Activated T-helper 2 cell treated with anti-CD3 and anti-CD28 coated beads, Interferon-gamma antibody, Interleukin-2, Interleukin-4, amounts not matched to agents 10 μg/mL and 5 μg/mL and 100 μg/mL, durations not matched to agents 14 hours and 24 hours and 36 hours (primary cell): ENCODE results near the gene RPUSD1. TPM values are rescaled to one million over a fixed set of nuclear protein-coding genes. Genes with fewer than 3 reads are reported as not detected.

Experiments
- DNase-seq: peaks from one replicate; pipeline ENCODE4 v3.0.0; 2021; ENCODE audit warnings: low spot score
- H3K27ac Mint-ChIP-seq: one replicate; pipeline ENCODE4 v1.8.0; 2021; ENCODE audit warnings: mixed read lengths
- H3K27me3 Mint-ChIP-seq: one replicate; pipeline ENCODE4 v1.8.0; 2021; ENCODE audit warnings: low read depth, mixed read lengths
- H3K36me3 Mint-ChIP-seq: one replicate; pipeline ENCODE4 v1.8.0; 2021; ENCODE audit warnings: low read depth, mixed read lengths
- H3K4me1 Mint-ChIP-seq: one replicate; pipeline ENCODE4 v1.8.0; 2021; ENCODE audit warnings: low read depth, mixed read lengths
- H3K4me3 Mint-ChIP-seq: one replicate; pipeline ENCODE4 v1.8.0; 2021; ENCODE audit warnings: low read depth, mild to moderate bottlenecking, moderate library complexity, mixed read lengths
- H3K9me3 Mint-ChIP-seq: one replicate; pipeline ENCODE4 v1.8.0; 2021; ENCODE audit warnings: mixed read lengths
- intact Hi-C: fragments of 100-400 bp; cut with micrococcal nuclease; formaldehyde crosslinking; loops from one replicate; pipeline ENCODE4 v1.15.1; 2023
- total RNA-seq: library from RNA; stranded (reverse); gene quantifications from 2 replicates; pipeline ENCODE4 v1.2.3, GENCODE V29; 2022

Gene RPUSD1
- total RNA-seq, 1 donor from 2014 or later: 35.3 TPM

DNA sequence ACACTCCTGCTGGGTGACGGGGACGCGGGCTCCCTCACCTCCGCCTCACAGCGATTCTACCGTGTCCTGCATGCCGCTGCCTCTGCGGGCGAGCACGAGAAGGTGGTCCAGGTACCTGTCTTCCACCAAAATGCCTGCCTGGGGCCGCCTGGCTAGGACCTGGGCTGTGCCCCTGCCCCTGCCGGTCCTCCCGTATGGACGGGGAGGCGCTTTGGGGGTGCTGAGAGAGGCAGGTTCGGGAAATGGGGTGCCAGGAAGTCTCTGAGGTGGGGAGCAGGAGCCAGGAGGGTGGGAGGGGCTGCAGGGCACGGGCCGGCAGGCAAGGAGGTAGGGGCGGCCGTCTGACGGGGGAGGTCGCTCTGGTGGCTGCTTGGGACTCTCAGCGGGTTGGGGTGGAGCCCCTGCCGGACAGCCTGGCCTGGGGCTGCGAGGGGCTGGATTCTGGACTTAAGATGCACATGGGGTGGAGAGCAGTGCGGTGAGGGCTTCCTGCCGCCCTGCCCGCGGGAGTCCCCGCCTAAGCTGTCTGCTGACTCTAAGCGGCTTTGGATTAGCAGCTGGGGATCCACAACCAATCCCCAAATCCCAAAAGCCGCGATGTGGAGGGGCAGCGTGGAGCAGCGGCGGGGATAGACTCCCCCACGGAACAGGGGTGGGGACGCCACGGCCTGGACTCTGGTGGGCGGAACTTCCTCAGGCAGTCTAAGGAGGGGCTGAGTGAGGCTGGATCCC lies 6.1 kb upstream of the RPUSD1 start:
- no peak for DNase-seq
- Mint-ChIP-seq H3K4me1 (peaks cover 3% of the 10 kb centered on the region), H3K9me3 (no peaks in the 10 kb centered on the region), H3K4me3 (no peak overlapping the region), H3K27ac (no peak overlapping the region), H3K27me3 (no peaks in the 10 kb centered on the region), H3K36me3 (peaks cover 25% of the 10 kb centered on the region)
- intact Hi-C loops: no loop called here

DNA sequence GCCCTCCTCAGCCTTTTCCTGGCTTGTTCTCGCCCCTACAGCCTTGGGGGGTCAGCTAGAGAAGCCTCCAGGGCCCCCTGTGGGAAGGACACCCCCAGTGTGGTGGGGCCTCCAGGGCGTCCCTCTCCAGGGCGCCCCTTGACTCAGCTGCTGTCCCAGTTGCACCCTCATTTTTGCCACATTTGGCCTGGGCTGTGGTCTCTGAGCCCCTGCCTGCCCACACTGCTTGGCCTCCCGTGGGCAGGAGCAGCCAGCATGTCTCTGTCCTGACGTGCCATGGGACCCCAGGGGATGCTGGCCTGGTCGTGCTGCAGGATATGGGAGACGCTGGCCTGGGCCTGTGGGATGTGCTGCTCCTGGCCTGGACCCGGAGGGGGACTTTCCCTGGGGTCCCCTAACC lies 5.2 kb upstream of the RPUSD1 start:
- peaks cover 3% of the 10 kb centered on the region for H3K4me1 Mint-ChIP-seq

DNA sequence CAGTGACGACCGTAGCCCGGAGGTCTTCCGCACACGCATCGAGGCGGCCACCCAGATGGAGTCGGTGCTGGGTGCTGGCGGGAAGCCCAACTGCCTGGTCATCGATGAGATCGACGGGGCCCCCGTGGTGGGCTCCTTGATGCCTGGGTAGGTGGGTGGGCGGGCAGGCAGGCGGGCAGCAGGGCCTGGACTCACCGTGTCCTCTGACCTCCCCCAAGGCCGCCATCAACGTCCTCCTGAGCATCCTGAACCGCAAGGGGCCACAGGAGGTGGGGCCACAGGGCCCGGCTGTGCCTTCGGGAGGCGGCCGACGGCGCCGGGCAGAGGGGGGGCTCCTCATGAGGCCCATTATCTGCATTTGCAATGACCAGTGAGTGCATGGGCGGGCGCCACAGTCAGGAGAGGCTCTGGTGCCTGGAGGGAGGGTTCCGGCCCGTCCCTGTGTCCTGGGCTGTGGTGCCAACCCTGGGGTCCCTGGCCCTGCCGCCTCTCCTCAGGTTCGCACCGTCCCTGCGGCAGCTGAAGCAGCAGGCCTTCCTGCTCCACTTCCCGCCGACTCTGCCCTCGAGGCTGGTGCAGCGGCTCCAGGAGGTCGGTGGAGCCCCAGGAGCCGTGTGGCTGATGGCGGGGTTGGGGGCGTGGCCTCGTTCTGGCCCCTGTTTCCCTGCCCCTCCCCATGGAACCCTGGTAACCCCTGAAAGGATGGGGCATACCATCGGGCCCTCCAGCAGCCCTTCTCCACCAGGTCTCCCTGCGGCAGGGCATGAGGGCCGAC lies 4.2 kb upstream of the RPUSD1 start:
- peaks cover 17% of the 10 kb centered on the region for H3K36me3 Mint-ChIP-seq
- DNase-seq: no peak
- peaks cover 3% of the 10 kb centered on the region for H3K4me1 Mint-ChIP-seq
- intact Hi-C loops: no loop called here
- H3K27ac Mint-ChIP-seq: no peak overlapping the region
- no peaks in the 10 kb centered on the region for H3K27me3 Mint-ChIP-seq
- no peak overlapping the region for H3K4me3 Mint-ChIP-seq
- H3K9me3 Mint-ChIP-seq: no peaks in the 10 kb centered on the region

More for the DNA sequence above, 5.2 kb upstream of the RPUSD1 start:
- peaks cover 22% of the 10 kb centered on the region for H3K36me3 Mint-ChIP-seq
- no peak for DNase-seq
- H3K27me3 Mint-ChIP-seq: no peaks in the 10 kb centered on the region
- intact Hi-C loops: no loop called here
- H3K4me3 Mint-ChIP-seq: no peak overlapping the region
- H3K27ac Mint-ChIP-seq: no peak overlapping the region
- H3K9me3 Mint-ChIP-seq: no peaks in the 10 kb centered on the region

DNA sequence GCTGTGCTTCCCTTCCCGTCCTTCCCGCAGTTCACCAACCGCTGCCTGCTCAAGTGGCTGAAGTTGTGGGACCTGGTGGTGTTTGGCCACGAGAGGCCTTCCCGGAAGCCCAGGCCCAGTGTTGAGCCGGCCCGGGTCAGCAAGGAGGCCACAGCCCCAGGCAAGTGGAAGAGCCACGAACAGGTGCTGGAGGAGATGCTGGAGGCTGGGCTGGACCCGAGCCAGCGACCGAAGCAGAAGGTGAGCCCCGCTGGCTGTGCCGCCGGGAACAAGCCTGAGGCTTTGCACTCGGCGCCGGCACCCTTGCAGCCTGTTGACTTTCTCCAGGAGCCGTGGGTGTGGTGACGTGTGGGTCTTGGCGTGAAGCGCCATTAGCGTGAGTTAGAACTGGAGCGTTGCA lies 3.0 kb upstream of the RPUSD1 start:
- Mint-ChIP-seq H3K9me3 (no peaks in the 10 kb centered on the region), H3K27me3 (no peaks in the 10 kb centered on the region), H3K4me1 (peaks cover 5% of the 10 kb centered on the region), H3K27ac (no peak overlapping the region), H3K4me3 (no peak overlapping the region), H3K36me3 (peaks cover 20% of the 10 kb centered on the region)
- intact Hi-C loops: no loop called here
- DNase-seq: no peak

DNA sequence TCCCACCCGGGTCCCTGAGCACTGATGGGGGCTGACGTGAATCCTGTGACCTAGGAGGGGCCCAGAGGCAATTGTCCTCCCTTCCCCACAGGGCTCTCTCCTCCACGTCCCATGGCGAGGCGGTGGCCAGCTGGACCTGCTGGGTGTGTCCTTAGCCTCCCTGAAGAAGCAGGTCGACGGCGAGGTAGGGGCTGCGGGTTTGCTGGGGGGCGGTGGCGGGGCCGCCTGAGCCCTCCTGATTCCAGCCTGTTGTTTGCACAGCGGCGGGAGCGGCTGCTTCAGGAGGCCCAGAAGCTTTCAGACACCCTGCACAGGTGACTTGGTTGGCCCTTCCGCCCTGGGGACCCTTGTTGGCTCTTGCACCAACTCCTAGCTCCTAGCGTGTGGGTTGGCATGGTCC lies 1.9 kb upstream of the RPUSD1 start:
- H3K27me3 Mint-ChIP-seq: no peaks in the 10 kb centered on the region
- H3K9me3 Mint-ChIP-seq: no peaks in the 10 kb centered on the region
- intact Hi-C loops: no loop called here
- peaks cover 18% of the 10 kb centered on the region for H3K36me3 Mint-ChIP-seq
- peak overlapping the region; percentile 75 for H3K4me3 Mint-ChIP-seq
- no peak for DNase-seq
- no peak overlapping the region for H3K27ac Mint-ChIP-seq
- H3K4me1 Mint-ChIP-seq: peaks cover 5% of the 10 kb centered on the region

DNA sequence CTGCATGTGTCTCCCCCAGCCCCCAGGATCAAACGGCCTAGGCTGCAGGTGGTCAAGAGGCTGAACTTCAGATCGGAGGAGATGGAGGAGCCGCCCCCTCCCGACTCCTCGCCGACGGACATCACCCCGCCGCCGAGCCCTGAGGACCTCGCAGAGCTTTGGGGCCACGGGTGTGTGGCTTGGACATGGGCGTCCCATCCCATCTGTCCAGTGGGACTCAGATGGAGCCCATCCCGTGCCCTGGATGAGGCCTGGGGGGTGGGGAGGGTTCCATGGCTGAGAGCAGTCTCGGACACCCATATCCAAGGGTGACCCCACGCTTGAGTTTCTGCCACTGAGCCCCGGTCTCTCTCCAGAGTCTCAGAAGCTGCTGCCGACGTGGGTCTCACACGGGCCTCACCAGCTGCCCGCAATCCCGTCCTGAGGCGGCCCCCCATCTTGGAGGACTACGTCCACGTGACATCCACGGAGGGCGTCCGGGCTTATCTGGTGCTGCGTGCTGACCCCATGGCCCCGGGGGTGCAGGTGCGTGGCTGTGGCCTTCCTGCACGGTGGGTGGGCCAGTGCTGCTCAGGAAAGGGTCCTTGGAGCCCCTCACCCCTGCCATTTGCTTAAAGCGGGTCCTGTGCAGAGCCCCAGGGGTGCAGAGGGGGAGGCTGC lies 1.1 kb upstream of the RPUSD1 start:
- Mint-ChIP-seq H3K4me1 (peaks cover 5% of the 10 kb centered on the region), H3K27me3 (no peaks in the 10 kb centered on the region), H3K9me3 (no peaks in the 10 kb centered on the region), H3K27ac (no peak overlapping the region), H3K36me3 (peaks cover 23% of the 10 kb centered on the region), H3K4me3 (peak overlapping the region; percentile 56)
- DNase-seq: no peak
- intact Hi-C loops: loop anchor here (5.0 kb wide), 1 partner anchor 47 kb away; the partner anchor contains the start of gene CIAO3

DNA sequence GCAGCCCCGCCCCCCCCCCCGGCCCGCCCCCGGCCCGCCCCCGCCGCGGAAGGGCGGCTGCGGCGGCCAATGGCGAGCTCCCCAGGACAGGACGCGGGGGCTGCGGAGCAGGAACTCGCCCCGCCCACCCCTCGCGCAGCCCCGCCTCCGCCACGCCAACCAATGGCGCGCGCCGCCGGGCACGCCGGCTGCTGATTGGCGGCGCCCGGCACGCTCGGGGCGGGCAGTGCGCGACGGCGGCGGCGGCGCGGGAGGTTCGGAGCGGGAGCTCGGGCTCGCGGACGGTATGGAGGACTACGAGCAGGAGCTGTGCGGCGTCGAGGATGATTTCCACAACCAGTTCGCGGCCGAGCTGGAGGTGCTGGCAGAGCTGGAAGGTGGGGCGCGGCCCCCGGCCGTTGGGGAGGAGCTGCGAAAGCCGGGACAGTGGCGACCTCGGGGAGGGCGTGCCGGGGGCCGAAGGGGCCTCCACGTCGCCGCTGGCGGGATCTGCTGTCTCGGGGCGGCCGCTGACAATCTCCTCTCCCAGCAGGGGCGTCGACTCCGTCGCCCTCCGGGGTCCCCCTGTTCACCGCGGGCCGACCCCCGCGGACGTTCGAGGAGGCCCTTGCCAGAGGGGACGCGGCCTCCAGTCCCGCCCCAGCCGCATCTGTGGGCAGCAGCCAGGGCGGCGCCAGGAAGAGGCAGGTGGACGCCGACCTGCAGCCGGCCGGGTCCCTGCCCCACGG lies 382 bp upstream of the RPUSD1 start, which contains the start of gene CHTF18:
Gene CHTF18 (plus strand): TSS at position 222 of the 728 bp plus-strand sequence. CDS start 65 bp downstream, at position 287.
- Mint-ChIP-seq H3K36me3 (peaks cover 23% of the 10 kb centered on the region), H3K27me3 (no peaks in the 10 kb centered on the region), H3K4me3 (peak within 1 kb of the TSS; percentile 86), H3K9me3 (no peaks in the 10 kb centered on the region), H3K27ac (peak within 1 kb of the TSS; percentile 68), H3K4me1 (peaks cover 5% of the 10 kb centered on the region)
- intact Hi-C loops: loop anchor here (5.0 kb wide), 1 partner anchor 46 kb away; the partner anchor contains the start of gene CIAO3
- DNase-seq: peak; percentile 92

DNA sequence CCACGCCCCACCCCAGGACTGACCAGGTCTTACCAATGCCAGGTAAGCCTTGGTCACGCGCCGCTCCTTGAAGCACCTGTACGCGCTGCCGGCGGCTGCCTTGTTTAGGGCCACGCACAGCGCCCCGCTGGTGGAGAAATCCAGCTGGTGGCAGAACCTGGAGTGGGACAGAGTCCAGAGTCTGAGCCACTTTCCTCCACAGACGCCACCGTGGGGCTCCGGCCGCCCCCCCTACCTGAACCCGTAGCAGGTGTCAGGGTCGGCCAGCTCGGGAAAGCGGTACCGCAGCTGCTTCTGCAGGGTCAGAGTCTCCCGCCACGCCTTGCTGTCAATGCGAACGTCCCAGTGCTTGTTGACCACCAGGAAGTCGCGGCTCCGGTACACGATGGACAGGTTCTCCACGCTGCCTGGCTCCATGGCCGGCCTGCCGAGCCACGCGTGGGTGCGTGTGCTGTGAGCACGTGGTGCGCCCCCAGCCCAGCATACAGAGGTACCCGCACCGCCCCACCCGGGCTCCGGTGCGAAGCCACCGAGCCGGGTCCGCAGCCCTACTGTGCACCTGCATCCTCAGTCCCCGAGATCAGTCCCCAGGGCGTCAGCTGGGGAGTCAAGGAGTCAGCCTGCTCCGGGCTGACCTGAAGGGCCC lies 737 bp downstream of the RPUSD1 start:
- no peak for DNase-seq
- H3K4me3 Mint-ChIP-seq: peak overlapping the region; percentile 86
- H3K9me3 Mint-ChIP-seq: no peaks in the 10 kb centered on the region
- H3K36me3 Mint-ChIP-seq: peaks cover 23% of the 10 kb centered on the region
- intact Hi-C loops: loop anchor here (5.0 kb wide), 1 partner anchor 45 kb away; the partner anchor contains the start of gene CIAO3
- peaks cover 5% of the 10 kb centered on the region for H3K4me1 Mint-ChIP-seq
- H3K27ac Mint-ChIP-seq: peak overlapping the region; percentile 68
- H3K27me3 Mint-ChIP-seq: no peaks in the 10 kb centered on the region

DNA sequence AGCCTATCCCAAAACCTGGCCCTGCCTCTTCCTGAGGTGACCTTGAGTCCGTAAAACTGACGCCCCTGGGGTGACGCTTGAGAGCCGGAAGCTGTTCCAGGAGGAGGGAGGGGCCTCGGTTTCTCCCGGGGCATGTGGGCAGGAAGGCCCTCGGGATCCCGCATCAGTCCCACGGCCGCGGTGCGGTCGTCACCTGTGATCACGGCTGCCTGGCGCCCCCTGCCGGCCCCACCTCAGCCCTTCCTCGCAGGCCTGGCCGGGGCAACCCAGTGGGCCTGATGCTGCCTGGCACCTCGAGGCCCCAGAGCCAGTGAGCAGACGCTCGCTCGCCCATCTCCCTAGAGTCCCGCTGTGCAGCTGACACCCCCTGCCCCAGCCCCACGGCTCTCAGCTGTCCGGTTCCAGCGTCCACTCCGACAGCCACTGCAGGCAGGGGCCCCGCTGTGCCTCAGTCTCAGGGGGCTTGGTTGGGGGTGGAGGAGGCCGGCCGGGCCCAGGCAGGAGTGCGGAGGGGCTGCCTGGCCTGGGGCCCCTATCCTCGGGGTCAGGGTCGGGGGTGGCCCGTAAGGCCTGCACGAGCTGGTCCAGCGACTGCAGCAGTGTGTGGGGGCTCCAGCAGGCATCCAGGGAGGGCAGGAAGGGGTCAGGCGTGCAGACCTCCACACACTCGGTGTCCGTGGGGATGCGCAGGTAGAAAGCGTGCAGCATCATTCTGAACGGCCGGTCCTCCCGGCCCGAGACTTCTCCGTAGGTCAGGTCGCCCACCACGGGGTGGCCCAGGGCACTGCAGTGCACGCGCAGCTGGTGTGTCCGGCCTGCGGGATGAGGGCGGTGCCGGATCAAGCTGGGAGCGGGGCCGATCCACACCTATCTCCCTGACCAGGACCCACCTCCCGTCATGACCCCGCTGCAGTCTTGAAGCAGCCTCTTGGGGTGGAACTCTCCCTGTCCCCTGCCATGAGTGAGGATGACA lies 2.3 kb downstream of the RPUSD1 start:
- Mint-ChIP-seq H3K27me3 (no peaks in the 10 kb centered on the region), H3K4me1 (peaks cover 5% of the 10 kb centered on the region), H3K36me3 (peaks cover 12% of the 10 kb centered on the region), H3K27ac (no peak overlapping the region), H3K9me3 (no peaks in the 10 kb centered on the region), H3K4me3 (peak overlapping the region; percentile 72)
- intact Hi-C loops: loop anchor here (1.0 to 5.0 kb wide), 2 partner anchors 44 to 75 kb away; partner anchors contain the start of gene CIAO3
- DNase-seq: peak; percentile 65

DNA sequence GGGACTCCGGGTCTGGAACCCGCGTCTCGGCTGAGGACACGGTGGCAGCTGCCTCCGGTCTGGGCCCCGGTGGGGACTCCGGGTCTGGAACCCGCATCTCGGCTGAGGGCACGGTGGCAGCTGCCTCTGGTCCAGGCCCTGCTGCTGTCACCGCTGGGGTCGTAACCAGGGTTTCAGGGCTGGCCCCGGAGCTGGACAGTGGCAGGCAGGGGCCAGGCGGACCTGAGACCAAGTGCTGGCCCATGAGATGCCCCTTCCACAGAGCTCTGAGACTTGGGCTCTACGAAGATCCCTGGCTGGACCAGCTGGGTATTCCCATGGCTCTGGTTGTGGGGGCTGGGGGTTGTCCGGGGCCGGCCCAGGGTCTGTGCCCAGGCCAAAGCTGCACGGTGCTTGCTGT lies 3.8 kb downstream of the RPUSD1 start:
- Mint-ChIP-seq H3K4me3 (no peak overlapping the region), H3K36me3 (peaks cover 12% of the 10 kb centered on the region), H3K4me1 (peaks cover 2% of the 10 kb centered on the region)

More for the DNA sequence above, 3.8 kb downstream of the RPUSD1 start:
- Mint-ChIP-seq H3K27me3 (no peaks in the 10 kb centered on the region), H3K9me3 (no peaks in the 10 kb centered on the region), H3K27ac (no peak overlapping the region)
- intact Hi-C loops: no loop called here
- no peak for DNase-seq
